Neuronal stem cell (in vitro differentiated cells): ENCODE measurements around the gene RGS4.

Experiments
- DNase-seq: peaks from one replicate; pipeline ENCODE4 v3.0.0-alpha.2; 2013; ENCODE audit warnings: low spot score
- H2AFZ ChIP-seq: one replicate; pipeline ENCODE4 v1.6.1; 2013; ENCODE audit warnings: mild to moderate bottlenecking, low read length, inconsistent platforms
- H2AK5ac ChIP-seq: 2 replicates; pipeline ENCODE4 v1.6.1; 2013; ENCODE audit warnings: low read depth, mild to moderate bottlenecking, inconsistent platforms, low read length, moderate library complexity, mixed read lengths
- H2BK120ac ChIP-seq: 2 replicates; pipeline ENCODE4 v1.6.1; 2013; ENCODE audit warnings: low read depth, mild to moderate bottlenecking, inconsistent platforms, low read length, moderate library complexity, mixed read lengths
- H2BK12ac ChIP-seq: one replicate; pipeline ENCODE4 v1.6.1; 2013; ENCODE audit warnings: low read length, inconsistent platforms
- H2BK15ac ChIP-seq: 2 replicates; pipeline ENCODE4 v1.6.1; 2013; ENCODE audit warnings: mild to moderate bottlenecking, low read length, inconsistent platforms, mixed read lengths
- H2BK5ac ChIP-seq: one replicate; pipeline ENCODE4 v1.6.1; 2013; ENCODE audit warnings: inconsistent platforms, mild to moderate bottlenecking, low read length, moderate library complexity
- H3K14ac ChIP-seq: one replicate; pipeline ENCODE4 v1.6.1; 2013; ENCODE audit warnings: low read length, inconsistent platforms
- H3K18ac ChIP-seq: 2 replicates; pipeline ENCODE4 v1.6.1; 2013; ENCODE audit warnings: low read length, inconsistent platforms
- H3K23ac ChIP-seq: 2 replicates; pipeline ENCODE4 v1.6.1; 2013; ENCODE audit warnings: low read depth, mild to moderate bottlenecking, mixed read lengths, low read length, inconsistent platforms; ENCODE audit not compliant: poor library complexity
- H3K27ac ChIP-seq: replicated peaks from 3 replicates; pipeline ENCODE4 v1.5.1; 2013; ENCODE audit warnings: low read length, inconsistent platforms
- H3K27me3 ChIP-seq, 3 experiments: 2 replicates each; pipeline ENCODE4 v1.6.1; 2013; ENCODE audit warnings: low read length in 3 of 3, mild to moderate bottlenecking in 2 of 3, inconsistent platforms in 1 of 3, low read depth in 1 of 3, mixed read lengths in 1 of 3, moderate library complexity in 1 of 3; ENCODE audit not compliant: control insufficient read depth in 3 of 3, insufficient read depth in 3 of 3
- H3K36me3 ChIP-seq, 2 donors: replicated peaks in 1 of 2; 2 replicates each; pipeline ENCODE4 v1.6.1; 2013; ENCODE audit warnings: low read length in 2 of 2; ENCODE audit not compliant: control insufficient read depth in 2 of 2, insufficient read depth in 2 of 2
- H3K4ac ChIP-seq: 2 replicates; pipeline ENCODE4 v1.6.1; 2013; ENCODE audit warnings: inconsistent platforms, mild to moderate bottlenecking, low read length, moderate library complexity
- H3K4me1 ChIP-seq, 2 donors: 1 replicate in 1 of 2; 2 replicates in 1 of 2; pipeline ENCODE4 v1.6.1; 2013; ENCODE audit warnings: low read length in 2 of 2, low read depth in 1 of 2; ENCODE audit not compliant: control insufficient read depth in 2 of 2, insufficient read depth in 1 of 2
- H3K4me2 ChIP-seq: one replicate; pipeline ENCODE4 v1.6.1; 2013; ENCODE audit warnings: mild to moderate bottlenecking, low read length, inconsistent platforms; ENCODE audit not compliant: insufficient read depth, poor library complexity, severe bottlenecking
- H3K4me3 ChIP-seq, 2 donors: 2 replicates each; pipeline ENCODE4 v1.5.1; 2013; ENCODE audit warnings: low read length in 2 of 2, mild to moderate bottlenecking in 2 of 2, inconsistent platforms in 1 of 2, moderate library complexity in 1 of 2
- H3K79me1 ChIP-seq: one replicate; pipeline ENCODE4 v1.6.1; 2013; ENCODE audit warnings: low read depth, mild to moderate bottlenecking, inconsistent platforms, low read length, moderate library complexity
- H3K9ac ChIP-seq: one replicate; pipeline ENCODE4 v1.6.1; 2013; ENCODE audit warnings: mild to moderate bottlenecking, low read depth, low read length, inconsistent platforms; ENCODE audit not compliant: poor library complexity
- H3K9me3 ChIP-seq, 2 donors: replicated peaks in 1 of 2; 2 replicates each; pipeline versions ENCODE3 to v1.6.1; 2013; ENCODE audit warnings: low read length in 2 of 2, mild to moderate bottlenecking in 2 of 2, inconsistent platforms in 1 of 2, low read depth in 1 of 2, mixed read lengths in 1 of 2, moderate library complexity in 1 of 2; ENCODE audit not compliant: control insufficient read depth in 2 of 2, insufficient read depth in 1 of 2
- H4K8ac ChIP-seq: one replicate; pipeline ENCODE4 v1.6.1; 2013; ENCODE audit warnings: low read depth, mild to moderate bottlenecking, inconsistent platforms, low read length, moderate library complexity
- H4K91ac ChIP-seq: one replicate; pipeline ENCODE4 v1.6.1; 2013; ENCODE audit warnings: low read length, low read depth, mild to moderate bottlenecking, inconsistent platforms; ENCODE audit not compliant: poor library complexity
- WGBS, 2 donors: extraction: QIAGEN DNeasy Blood & Tissue Kit; methylation state at CpG; one replicate each; pipeline ENCODE4 v1.1.7; 2013; ENCODE audit warnings: missing lambda C conversion rate in 2 of 2, mixed read lengths in 1 of 2; ENCODE audit not compliant: insufficient read length in 2 of 2, insufficient replicate concordance in 1 of 2; ENCODE audit errors: extremely low coverage in 2 of 2; 5-methylcytosine and 5-hydroxymethylcytosine counted together

Gene RGS4

DNA sequence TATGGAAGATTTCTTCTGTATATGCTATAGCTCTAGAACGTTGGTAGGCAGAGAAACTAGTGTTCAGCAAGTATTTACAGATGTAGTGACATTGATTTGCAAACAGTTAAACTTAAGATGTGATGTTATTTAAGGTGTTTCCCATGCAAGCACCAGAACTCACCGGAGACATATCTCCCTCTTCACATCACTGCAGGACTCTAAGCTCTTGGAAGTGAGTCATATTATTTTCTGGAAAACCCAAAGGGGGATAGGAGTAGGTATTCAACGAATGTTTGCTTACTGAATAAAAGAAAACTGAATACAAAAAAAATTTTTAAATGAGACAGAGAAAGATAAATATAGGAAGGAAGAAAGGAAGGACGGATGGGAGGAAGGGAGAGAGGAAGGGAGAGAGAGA is 25.0 kb downstream of the RGS4 start:
- Histone ChIP-seq H3K9ac (no peak overlapping the region), H2BK120ac (no peak overlapping the region), H3K27ac (no peak overlapping the region), H3K27me3 (no peaks in the 10 kb centered on the region), H3K4me3 (no peak overlapping the region), H3K18ac (no peak overlapping the region), H4K91ac (no peak overlapping the region), H3K79me1 (no peaks in the 10 kb centered on the region), H3K9me3 (no peaks in the 10 kb centered on the region), H2BK12ac (no peak overlapping the region), H3K23ac (no peak overlapping the region), H2AK5ac (no peak overlapping the region), H2BK15ac (no peak overlapping the region), H3K4ac (no peak overlapping the region), H3K4me2 (no peak overlapping the region), H3K14ac (no peak overlapping the region), H3K4me1 (no peaks in the 10 kb centered on the region), H3K36me3 (no peaks in the 10 kb centered on the region), H2AFZ (no peak overlapping the region), H4K8ac (no peak overlapping the region), H2BK5ac (no peak overlapping the region)
- 100% methylated on average over 1 of the region's 4 CpGs for WGBS, 2 donors
- no peak for DNase-seq

DNA sequence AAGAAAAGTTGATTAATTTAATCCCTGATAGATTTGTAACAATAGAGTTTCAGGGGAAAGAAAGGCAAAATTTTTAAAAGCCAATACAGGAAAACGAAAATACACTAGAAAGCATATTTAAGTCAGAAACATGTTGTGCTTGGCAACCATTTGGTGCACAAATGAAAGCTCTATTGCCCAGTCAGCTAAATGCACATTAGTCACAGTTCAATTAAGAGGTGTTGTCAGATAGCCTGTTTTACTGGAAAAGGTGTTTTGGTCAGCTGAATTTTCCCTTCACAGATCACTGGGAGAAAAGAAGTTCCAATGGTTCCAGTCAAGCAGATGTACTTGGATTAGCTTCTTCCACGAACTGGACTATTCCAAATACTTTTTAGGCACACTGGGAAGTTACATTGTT is 25.4 kb downstream of the RGS4 start:
- DNase-seq = no peak
- Histone ChIP-seq H3K4ac (no peak overlapping the region), H3K9ac (no peak overlapping the region), H4K91ac (no peak overlapping the region), H3K23ac (no peak overlapping the region), H4K8ac (no peak overlapping the region), H2BK15ac (no peak overlapping the region), H2BK5ac (no peak overlapping the region), H3K18ac (no peak overlapping the region), H3K36me3 (no peaks in the 10 kb centered on the region), H3K27me3 (no peaks in the 10 kb centered on the region), H3K4me1 (no peaks in the 10 kb centered on the region), H2BK12ac (no peak overlapping the region), H3K4me2 (no peak overlapping the region), H3K4me3 (no peak overlapping the region), H2AFZ (no peak overlapping the region), H3K9me3 (no peaks in the 10 kb centered on the region), H2AK5ac (no peak overlapping the region), H3K14ac (no peak overlapping the region), H3K79me1 (no peaks in the 10 kb centered on the region), H3K27ac (no peak overlapping the region), H2BK120ac (no peak overlapping the region)
- WGBS, 2 donors = no CpG with 5 or more reads among the region's 2 CpGs

DNA sequence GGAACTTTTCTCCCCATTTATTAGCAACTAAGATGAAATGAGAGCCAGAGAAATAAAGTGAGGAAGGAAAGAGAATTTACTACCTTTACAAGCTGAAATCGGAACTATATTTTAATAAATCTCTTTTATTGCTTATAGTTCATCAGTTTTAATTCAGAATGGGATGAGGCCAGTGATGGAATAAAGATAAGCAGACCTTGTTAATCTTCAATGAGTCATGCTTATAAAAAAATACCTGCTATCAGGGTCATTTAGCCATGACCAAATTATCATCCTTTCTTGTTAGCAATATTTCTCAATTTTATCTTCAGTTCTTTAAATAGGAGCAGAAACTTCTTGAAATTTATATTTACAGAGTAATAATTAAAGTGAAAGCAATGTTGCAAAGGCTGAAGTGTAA is 26.1 kb downstream of the RGS4 start:
- Histone ChIP-seq H2AFZ (no peak overlapping the region), H3K4me2 (no peak overlapping the region), H2BK5ac (no peak overlapping the region), H2BK120ac (no peak overlapping the region), H2AK5ac (no peak overlapping the region), H3K4ac (no peak overlapping the region), H3K23ac (no peak overlapping the region), H3K9me3 (no peaks in the 10 kb centered on the region), H4K8ac (no peak overlapping the region), H3K27me3 (no peaks in the 10 kb centered on the region), H2BK15ac (no peak overlapping the region), H3K4me1 (no peaks in the 10 kb centered on the region), H3K79me1 (no peaks in the 10 kb centered on the region), H3K36me3 (no peaks in the 10 kb centered on the region), H3K9ac (no peak overlapping the region), H3K18ac (no peak overlapping the region), H4K91ac (no peak overlapping the region), H3K4me3 (no peak overlapping the region), H3K14ac (no peak overlapping the region), H3K27ac (no peak overlapping the region), H2BK12ac (no peak overlapping the region)
- DNase-seq = no peak
- no CpG with 5 or more reads among the region's 1 CpG for WGBS, 2 donors

DNA sequence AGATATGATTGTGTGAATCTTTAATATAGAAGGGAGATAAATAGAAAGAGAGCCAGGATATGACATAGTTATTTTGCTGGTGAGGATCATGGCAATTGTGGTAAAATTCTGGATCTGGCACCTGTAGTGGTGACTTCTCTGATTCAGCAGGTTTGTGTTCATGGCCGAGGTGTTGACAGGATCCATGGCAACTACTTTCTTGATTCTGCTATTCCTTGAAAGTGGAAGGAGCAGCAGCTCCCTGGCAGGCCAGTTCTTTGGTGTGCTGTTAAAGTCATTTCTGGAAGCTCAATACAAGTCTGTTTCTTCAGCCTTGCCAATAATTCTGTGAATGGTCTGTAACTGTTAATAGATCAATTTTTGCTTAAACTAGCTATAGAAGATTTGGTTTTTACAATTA is 33.4 kb downstream of the RGS4 start:
- Histone ChIP-seq H2BK5ac (no peak overlapping the region), H3K14ac (no peak overlapping the region), H3K9me3 (no peaks in the 10 kb centered on the region), H2AFZ (no peak overlapping the region), H4K91ac (no peak overlapping the region), H3K23ac (no peak overlapping the region), H3K9ac (no peak overlapping the region), H2BK15ac (no peak overlapping the region), H4K8ac (no peak overlapping the region), H3K4ac (no peak overlapping the region), H3K27ac (no peak overlapping the region), H3K4me2 (no peak overlapping the region), H2BK120ac (no peak overlapping the region), H2BK12ac (no peak overlapping the region), H3K4me3 (no peak overlapping the region), H3K27me3 (no peaks in the 10 kb centered on the region), H3K18ac (no peak overlapping the region), H2AK5ac (no peak overlapping the region), H3K36me3 (no peaks in the 10 kb centered on the region), H3K4me1 (no peaks in the 10 kb centered on the region), H3K79me1 (no peaks in the 10 kb centered on the region)
- no CpG with 5 or more reads among the region's 1 CpG for whole genome bisulfite sequencing, 2 donors
- no peak for DNase-seq
